HG02943 (cell line): Measurements from ENCODE around the gene DOK4.
"Not testable (repeated sequence)": the region's sequence is repeated elsewhere in the genome, so short reads cannot be mapped to it uniquely, and the experiment has no call there.

ENCODE experiments used
- ATAC-seq: cut with Tn5 transposase; IDR thresholded peaks from one replicate; pipeline ENCODE4 v1.9.1; 2021; ENCODE audit warnings: mild to moderate bottlenecking, low read depth, moderate library complexity; ENCODE audit not compliant: unreplicated experiment

Gene DOK4

DNA sequence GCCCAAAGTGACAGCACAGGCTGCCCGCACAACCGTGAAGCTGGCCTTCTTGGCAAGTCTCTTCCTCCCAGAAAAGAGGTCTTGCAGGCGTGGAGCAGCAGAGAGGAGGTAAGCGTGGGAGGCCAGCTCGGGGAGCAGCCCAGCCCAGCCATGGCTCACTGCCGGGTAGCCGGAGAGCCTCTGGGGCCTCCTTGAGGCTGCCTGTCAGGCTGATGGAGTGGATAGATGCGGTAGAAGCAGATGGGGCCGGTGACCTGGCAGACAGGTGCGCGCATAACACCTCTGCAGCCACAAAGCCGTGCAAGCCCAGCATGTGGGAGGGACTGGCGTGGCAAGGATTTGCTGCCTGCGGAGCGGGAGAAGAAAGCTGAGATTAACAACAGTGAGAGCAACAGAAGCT, 17.1 kb upstream of the DOK4 start:
- no peak for ATAC-seq

DNA sequence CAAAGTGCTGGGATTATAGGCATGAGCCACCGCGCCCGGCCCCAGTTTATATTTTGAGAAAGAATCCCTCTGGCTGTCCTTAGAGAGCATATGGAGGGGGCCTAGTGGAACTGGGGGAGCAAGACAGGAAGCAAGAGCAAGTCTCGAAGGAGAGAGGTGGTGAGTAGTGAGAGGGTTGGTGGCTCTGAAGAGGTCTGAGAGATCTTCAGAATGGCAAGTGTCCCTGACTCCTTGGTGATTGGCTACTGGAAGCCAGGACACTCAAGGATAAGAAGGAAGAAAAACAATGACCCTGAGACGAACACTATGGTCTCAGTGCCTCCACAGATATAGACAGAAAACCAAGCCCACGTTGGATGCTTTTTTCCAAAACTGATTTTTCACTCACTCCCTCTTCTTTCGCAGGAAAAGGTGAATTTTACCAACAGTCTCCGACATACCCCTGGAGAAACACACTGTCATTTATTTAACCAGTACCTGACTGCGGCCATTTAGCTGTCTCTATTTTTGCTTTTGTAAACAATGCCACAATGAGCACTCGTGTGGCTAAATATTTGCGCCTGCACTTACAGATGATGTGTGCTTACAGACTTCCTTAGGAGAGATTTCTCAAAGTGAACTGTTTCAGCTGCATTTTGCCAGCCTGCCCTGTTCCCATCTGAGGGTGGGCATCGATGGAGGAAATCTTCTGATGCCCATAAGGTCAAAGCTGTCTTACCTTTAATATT, 15.9 kb upstream of the DOK4 start:
- ATAC-seq = no peak

DNA sequence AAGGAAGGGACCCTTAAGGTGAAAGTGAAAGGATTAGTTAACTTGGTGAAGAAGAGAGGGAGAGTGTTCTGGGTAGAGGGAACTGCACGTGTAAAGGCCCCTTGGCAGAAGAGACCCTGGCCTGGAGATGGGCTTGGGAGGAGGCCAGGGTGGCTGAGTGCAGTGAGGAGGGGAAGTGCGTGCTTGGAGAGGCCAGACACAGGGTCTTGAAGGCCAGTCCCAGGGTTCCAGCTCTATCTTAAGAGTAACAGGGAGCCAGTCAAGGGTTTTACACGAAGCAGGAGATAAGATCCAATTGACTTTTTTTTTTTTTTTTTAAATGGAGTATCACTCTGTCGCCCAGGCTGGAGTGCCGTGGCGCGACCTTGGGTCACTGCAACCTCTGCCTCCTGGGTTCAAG, 15.2 kb upstream of the DOK4 start:
- no peak for ATAC-seq

DNA sequence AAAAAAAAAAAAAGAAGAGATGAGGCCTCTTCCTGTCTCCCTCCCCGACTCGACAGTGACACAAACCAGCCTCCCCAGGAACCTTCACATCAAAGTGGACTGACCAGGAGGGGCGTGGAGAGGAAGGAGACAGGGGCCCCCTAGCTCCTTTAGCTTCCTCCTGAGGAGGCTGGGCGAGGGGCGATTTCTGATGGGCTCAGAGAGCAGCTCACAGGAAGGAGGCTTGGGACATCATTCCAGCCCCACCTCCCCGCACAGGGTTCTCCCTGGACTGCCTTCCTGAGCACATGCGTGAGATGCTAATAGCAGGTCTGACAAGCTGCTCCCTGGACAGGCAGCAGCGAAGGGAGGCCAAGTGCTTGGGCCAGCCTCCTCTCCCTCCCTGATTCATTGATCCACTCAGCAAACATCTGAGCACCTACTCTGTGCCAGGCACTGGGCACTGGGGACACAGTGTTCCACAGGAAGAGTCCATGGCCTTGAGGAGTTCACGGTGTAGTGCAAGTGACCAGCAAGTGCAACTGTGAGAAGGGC, 14.4 kb upstream of the DOK4 start:
- ATAC-seq = no peak

DNA sequence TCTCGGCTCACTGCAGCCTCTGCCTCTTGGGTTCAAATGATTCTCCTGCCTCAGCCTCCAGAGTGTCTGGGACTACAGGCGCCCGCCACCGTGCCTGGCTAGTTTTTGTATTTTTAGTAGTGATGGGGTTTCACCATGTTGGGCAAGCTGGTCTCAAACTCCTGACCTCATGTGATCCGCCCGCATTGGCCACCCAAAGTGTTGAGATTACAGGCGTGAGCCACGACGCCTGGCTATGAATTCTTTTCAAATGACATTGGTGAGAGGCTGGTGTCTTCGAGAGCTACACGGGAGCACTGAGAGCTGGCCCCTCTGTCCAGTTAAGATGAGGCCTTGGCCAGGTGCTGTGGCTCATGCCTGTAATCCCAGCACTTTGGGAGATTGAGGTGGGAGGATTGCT, 13.6 kb upstream of the DOK4 start:
- ATAC-seq = not testable (repeated sequence)

DNA sequence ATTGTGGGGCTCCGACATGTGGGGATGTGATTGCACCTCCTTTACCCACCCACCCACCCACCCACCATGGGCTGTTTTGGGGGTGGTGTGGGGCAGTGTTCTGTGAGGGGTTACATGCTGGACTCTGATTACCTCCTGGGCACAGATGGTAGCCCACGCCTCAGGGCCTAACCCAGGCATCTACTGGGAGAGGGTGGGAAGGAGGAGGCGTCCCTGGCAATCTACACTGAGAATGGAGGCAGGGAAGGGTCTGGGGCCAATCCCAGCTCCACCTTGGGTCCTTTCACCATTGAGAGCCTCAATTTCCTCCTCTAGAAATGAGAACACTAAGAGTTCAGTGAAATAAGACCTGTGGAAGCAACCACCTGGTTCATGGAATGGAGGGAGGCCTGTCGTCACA, 11.7 kb upstream of the DOK4 start:
- no peak for ATAC-seq

DNA sequence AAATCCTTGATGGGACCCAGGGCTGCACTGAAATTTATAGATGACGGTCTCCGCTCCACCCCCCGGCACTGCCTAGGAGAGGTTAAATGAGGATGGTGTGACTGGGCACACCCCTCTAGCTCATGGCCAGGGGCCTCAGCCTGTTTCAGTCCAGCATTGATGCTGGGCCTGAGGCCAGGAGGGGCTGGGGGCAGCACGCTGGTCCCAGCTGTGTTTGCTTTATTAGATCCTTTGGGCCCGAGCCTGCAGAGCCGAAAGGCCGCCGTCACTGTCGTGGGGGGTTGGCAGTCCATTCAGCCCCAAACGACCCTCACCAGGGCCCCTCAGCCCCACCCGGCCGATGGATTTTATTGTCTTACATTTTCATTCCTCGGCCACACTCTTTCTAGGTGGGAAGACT, 10.8 kb upstream of the DOK4 start:
- ATAC-seq = no peak

DNA sequence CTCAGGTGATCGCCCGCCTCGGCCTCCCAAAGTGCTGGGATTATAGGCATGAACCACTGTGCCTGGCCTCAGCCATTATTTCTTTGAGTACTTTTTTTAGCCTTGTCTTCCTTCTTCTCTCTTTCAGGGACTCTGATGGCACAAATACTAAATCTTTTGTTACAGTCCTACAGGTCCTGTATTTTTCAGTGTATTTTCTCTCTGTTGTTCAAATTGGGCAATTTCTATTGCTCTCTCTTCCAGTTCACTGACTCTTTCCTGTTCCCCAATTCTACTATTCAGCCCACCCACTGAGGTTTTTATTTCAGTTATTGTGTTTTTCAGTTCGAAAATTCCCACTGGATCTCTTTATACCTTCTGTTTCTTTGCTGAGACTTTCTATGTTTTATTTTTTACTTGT, 7.5 kb upstream of the DOK4 start:
- ATAC-seq = no peak

DNA sequence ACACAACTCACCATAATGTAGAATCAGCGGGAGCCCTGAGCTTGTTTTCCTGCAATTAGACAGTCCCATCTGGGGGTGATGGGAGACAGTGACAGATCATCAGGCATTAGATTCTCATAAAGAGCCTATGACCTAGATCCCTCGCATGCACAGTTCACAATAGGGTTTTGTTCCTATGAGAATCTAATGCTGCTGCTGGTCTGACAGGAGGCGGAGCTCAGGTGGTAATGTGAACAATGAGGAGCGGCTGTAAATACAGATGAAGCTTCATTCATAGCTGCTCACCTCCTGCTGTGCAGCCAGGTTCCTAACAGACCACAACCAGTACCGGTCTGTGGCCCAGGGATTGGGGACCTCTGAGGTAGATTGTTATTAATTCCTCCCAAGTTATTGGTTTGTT, 2.9 kb upstream of the DOK4 start:
- no peak for ATAC-seq

DNA sequence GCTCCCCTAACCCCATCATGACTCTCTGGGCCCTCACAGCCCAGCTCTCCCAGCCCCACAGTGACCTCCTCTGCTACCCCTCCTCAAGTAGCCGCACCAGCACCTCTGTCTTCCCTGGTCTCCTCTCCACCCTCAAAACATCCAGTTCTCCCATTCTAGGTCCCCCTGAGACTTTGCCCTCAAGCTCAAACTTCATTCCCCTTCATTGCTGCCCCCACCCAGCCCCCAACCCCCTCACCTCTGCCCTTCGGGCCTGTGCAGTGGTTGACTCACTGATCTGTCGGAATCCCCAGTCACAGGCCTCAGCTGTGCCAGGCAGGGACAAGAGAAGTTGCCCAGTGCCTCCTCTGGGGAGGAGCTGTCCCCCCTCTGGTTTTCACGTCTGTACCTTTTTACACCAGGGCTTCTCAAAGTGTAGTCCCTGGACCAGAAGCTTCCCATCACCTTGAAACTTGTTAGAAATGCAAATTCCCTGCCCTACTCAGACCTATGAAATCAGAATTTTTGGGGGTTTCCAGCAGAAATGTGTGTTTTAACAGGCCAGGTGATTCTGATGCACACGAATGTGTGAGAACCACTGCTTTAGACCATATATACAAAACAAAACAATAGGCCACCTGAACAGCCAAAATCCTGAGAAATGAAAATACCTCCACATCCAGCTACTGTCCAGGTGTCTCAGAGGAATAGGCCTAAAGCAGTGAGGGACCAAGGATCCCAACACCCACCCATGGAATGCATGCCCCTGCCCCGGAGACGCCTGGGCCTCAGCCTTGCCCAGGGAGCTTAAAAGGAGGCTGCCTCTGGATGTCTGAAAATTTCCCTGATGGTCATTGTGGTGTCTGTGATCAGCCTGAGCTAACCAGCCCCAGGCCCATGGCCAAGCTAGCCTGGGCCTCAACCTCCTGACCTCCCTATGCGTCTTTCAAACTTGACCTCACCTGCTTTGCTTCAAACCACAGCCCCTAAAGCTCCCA, 853 bp upstream of the DOK4 start:
- ATAC-seq = no peak

DNA sequence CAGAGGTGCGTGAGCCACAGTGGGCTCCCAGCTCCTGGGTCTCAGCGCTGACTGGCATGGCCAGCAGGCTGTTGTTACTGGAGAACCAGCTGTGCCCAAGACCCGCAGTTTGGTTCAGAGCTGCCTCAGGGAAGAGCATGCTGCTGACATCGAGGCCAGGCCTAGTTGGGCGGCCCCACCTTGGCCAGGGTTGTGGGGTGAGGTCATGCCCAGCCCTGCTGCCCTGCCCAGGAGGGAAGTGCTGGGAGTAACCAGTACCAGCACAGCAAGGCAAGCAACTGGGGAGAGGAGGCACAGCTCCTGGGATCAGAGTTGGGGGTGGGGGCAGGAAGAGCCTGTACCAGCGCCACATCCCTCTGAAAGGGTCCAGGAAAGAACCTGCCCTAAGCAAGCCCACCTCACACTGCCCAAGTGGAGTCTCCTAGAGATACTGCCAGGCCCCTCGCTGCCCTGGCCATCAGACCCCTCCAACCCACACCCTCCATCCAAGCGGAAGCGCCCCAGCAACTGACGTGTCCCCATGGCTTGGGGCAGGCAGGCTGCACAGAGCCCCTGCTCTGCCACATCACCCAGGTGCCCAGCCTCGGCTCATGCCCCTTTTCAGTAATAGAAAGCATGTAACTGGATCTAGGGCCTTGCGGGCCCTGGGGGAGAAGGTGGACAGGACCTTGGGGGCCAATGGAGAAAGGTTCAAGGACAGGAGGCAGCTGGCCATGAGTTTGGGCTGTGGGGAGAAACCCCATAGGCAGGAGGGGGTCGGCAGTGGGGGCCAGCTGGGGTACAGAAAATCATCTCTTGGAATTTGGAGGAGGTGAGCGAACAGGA, 990 bp downstream of the DOK4 start:
- ATAC-seq = no peak

DNA sequence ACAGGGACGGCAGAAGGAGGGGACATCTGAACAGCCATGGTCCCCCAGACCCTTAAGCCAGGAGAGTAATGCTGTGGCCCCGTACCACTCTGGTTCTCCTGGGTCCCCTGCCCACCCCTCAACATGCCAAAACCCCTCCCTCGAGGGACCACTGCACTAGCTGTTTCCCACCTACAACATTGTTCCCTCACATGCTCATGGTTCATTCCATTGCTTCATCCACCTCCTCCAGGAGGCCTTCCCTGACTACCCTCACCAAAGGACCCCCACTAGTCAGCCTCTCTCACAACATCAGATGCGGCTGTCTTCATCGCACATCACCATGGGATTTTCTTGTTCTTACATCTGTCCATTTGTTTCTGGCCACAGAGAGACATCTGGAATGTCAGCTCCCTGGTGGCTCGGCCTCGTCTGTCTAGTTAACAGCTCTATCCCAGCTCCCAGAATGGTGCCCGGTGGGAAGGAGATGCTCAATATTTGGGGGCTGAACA, 1.7 kb downstream of the DOK4 start:
- no peak for ATAC-seq

DNA sequence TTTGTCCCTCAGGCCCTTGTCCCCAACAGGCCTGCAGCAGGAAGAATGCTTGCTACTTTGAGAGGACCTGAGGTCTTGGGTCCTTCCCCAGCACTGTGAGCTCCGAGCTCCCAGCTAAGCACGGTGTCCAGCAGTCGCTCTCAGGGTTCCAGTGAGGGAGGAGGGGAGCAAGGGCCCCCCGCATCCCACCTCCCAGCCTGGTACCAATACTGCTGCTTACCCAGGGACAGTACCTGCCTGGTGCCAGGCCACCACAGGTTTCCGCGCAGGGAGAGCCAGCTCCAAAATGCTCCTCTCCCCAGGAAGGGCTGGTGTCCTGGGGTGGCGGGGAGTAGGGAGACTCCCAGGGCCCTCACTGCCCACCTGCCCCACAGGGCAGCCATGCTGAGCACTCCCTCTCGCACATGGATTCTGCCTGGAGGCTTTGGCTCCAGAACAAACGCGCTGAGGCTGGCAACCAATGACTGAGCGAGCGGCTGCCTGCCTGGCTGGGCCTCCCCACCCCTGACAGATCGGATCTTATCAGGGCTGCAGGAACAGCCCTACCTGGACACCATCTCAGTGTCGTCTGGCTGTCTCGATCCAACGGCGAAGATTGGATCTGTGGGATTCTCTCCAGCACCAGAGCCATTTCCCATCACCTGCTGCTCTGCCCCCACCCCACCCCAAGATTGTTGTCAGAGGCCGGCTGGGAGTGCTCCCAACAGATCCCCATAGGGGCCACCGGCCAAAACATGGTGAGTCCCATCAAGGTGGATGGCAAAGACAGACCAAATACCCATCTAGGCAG, 2.4 kb downstream of the DOK4 start:
- ATAC-seq = no peak

DNA sequence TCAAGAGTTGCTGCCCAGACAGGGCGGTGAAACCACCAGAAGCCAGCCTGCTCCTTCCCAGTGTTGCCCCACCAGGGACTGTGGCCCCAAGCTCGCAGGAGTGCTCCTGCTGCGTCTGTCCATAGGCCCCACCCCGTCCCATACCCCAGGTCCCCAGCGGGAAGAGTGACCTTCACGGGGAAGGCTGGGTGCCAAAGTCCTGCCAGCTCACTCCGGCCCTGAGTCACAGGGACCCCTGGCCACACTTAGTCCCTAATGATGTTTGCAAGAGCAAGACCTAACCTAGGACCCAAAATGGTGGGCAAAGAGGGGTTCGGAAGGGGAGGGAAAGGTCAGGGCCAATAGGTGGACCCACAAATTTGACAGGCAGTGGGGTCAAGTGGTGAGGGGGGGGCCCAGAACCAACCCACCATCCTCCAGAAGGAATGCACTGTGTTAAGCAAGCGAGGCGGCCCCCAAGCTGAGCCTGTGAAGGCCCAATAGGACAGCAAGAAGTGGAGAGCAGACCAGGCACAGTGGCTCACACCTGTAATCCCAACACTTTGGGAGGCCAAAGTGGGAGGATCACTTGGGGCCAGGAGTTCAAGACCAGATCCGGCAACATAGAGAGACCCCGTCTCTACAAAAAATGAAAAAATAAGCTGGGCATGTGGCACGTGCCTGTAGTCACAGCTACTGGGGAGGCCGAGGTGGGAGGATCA, 3.3 kb downstream of the DOK4 start:
- ATAC-seq = no peak

DNA sequence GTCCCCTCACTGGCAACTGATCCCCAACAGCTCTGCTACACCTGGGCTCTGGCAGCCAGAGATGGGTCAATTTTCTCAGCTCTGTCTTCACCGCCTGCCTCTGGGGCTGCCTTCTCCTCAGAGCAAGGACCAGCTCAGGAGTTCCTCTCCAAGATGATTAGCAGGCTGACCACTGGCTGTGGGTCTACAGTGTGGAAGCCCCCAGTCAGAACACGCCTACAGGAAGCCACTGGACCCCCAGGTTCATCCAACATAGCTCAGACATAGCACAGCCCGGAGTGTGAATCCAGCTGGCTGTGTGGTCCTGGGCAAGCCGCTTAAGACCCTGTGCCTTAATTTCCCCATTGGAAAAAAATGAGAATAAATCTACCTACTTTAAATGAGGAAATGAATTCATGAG, 4.9 kb downstream of the DOK4 start:
- no peak for ATAC-seq

DNA sequence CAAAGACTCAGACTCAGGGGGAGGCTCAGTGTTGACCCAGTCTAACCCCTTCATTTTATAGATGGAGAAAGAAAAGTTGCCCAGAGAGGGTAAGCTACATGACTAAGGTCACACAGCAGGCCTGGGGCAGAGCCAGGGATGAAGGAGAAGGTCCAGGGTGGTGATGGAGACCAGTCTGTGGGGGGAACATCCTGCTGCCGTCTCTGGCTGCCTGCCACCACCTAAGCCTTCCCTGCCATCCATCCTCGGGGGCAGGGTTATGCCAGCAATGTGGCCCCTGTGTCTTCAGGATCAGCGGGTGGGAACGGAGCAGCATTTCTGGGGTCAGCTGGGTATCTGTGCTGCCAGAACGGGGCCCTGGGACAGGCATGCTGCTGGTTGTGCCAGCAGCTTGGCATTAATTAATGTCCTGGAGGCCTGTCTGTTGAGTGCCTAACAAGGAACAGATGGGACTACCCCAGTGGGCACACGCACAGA, 5.5 kb downstream of the DOK4 start:
- no peak for ATAC-seq

DNA sequence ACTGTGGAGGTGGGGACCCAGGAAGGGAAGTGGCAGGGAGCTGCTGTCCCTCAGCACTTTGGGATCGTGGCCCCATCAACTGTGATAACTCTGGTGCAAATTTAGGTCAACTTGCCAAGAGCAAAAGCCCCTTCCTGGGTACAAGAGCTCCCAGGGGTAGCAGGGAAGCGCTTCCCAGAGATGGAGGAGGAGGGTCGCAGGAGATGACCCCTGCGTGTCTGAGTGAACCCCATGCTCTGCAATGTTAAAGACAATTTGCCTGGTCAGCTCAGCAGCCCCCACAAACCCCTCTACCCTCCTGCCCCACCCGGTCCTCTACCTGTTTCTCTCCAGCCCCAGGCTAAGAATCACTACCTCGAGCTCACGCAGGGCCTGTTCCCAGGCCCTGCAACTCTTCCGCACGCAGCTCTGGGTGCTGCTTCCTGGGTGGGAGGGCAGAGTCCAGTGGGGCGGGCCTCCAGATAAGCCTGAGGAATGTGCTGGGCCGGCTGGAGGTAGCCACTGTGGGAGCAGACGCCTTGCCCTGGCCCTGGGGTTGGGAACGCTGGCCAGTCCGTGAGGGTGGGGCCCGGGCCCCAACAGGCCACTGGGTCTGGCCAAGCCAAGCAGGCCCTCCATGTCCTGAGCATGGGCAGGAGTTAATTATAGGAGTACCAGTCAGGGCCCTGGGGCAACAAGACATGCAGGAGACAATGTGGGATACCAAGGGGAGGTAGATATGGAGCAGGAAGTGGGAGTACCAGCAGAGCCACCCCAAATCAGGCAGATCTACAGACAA, 6.1 kb downstream of the DOK4 start:
- no peak for ATAC-seq
